IPS DF 6.9 (cell line): ENCODE data around the gene PPP2R1A.

Experiments
- DNase-seq: peaks from one replicate; pipeline ENCODE4 v3.0.0-alpha.2; 2013; ENCODE audit warnings: low read depth, low spot score
- H3K27ac ChIP-seq: one replicate; pipeline ENCODE4 v1.5.1; 2013; ENCODE audit warnings: low read length, control low read depth
- H3K27me3 ChIP-seq: 2 replicates; pipeline ENCODE4 v1.6.1; 2013; ENCODE audit warnings: mild to moderate bottlenecking, low read length; ENCODE audit not compliant: control insufficient read depth, insufficient read depth
- H3K36me3 ChIP-seq: 2 replicates; pipeline ENCODE4 v1.6.1; 2013; ENCODE audit warnings: low read length; ENCODE audit not compliant: control insufficient read depth, insufficient read depth
- H3K4me1 ChIP-seq: 2 replicates; pipeline ENCODE4 v1.6.1; 2013; ENCODE audit warnings: low read length; ENCODE audit not compliant: control insufficient read depth, insufficient read depth
- H3K4me3 ChIP-seq: 2 replicates; pipeline ENCODE4 v1.5.1; 2013; ENCODE audit warnings: mild to moderate bottlenecking, low read length
- H3K9me3 ChIP-seq: 2 replicates; pipeline ENCODE4 v1.6.1; 2013; ENCODE audit warnings: low read length, inconsistent platforms; ENCODE audit not compliant: control insufficient read depth, insufficient read depth
- WGBS: extraction: QIAGEN DNeasy Blood & Tissue Kit; methylation state at CpG from one replicate; pipeline ENCODE4 v1.1.7; 2013; ENCODE audit warnings: mixed read lengths, missing lambda C conversion rate; ENCODE audit not compliant: insufficient read length, insufficient coverage; 5-methylcytosine and 5-hydroxymethylcytosine counted together

The PPP2R1A gene

GRCh38 chr19:52189735-52190486 lies at the start of gene PPP2R1A:
PPP2R1A (plus strand) TSS chr19:52190052; CDS start chr19:52190097, 45 bp downstream.
- Histone ChIP-seq H3K36me3 (no peaks in the 10 kb centered on the region), H3K27me3 (no peaks in the 10 kb centered on the region), H3K27ac (no peak within 1 kb of the TSS), H3K4me3 (peak within 1 kb of the TSS; percentile 94), H3K4me1 (no peaks in the 10 kb centered on the region; the same call in 1 of the 2 replicates), H3K9me3 (no peaks in the 10 kb centered on the region)
- DNase-seq: peak; percentile 100
- WGBS: no CpG with 5 or more reads among the region's 70 CpGs

DNA sequence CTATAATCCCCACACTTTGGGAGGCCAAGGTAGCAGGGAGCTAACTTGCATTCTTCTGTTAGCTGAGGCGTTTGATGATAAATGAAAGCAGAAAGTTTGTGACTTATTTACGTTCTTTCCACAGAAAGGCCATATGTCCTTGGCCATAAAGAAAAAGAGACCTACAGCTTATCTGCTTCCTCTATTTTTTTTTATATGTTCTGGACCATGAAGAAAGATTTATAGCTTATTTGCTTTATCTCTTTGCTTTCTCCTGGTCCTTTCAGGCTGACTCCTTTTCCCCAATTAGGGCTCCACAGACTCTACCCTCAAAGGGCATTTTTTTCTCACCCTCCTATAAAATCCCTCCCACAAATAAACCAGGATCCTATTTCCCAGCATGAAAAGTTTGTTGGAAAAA lies 48.6 kb upstream of the PPP2R1A start:
- peaks cover 1% of the 10 kb centered on the region; the same call in 1 of the 2 replicates for H3K4me1 ChIP-seq
- WGBS: no CpG with 5 or more reads among the region's 2 CpGs
- H3K36me3 ChIP-seq: no peaks in the 10 kb centered on the region
- no peak for DNase-seq
- no peaks in the 10 kb centered on the region for H3K27me3 ChIP-seq
- no peak overlapping the region for H3K4me3 ChIP-seq
- no peaks in the 10 kb centered on the region for H3K9me3 ChIP-seq
- no peak overlapping the region for H3K27ac ChIP-seq

DNA sequence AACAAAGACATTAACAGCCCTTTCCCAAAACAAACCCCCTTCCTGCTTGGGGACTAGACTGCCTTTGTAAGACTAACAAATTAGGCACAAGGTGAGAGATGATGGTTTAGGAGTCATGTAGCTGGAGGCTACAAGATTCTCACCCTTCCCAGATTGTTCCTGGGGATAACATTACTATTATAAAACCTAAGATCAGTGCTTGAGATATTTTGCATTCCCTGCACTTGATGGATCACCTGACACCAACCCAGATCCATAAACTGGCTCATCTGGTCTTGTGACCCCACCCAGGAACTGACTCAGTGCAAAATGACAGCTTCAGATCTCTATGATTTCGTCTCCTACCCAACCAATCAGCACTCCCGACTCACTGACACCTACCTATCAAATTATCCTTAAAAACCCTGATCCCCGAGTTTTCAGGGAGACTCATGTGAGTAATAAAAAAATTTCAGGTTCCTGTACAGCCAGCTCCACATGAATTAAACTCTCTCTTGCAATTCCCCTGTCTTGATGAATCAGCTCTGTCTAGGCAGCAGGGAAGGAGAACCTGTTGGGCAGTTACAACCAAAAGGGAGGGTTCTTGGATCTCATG lies 47.8 kb upstream of the PPP2R1A start:
- no peak for DNase-seq
- Histone ChIP-seq H3K4me1 (peaks cover 1% of the 10 kb centered on the region; the same call in 1 of the 2 replicates), H3K27me3 (no peaks in the 10 kb centered on the region), H3K36me3 (no peaks in the 10 kb centered on the region), H3K4me3 (no peak overlapping the region), H3K27ac (no peak overlapping the region), H3K9me3 (no peaks in the 10 kb centered on the region)
- no CpG with 5 or more reads among the region's 3 CpGs for WGBS

- no peak overlapping the region for H3K4me3 ChIP-seq
- H3K9me3 ChIP-seq: peaks cover 2% of the 10 kb centered on the region; the same call in 1 of the 2 replicates
- DNase-seq: no peak
- no peak overlapping the region for H3K27ac ChIP-seq
- no peaks in the 10 kb centered on the region for H3K36me3 ChIP-seq
- H3K27me3 ChIP-seq: no peaks in the 10 kb centered on the region
- no peaks in the 10 kb centered on the region for H3K4me1 ChIP-seq
Measured at GRCh38 chr19:52148256-52148655, 41.6 kb upstream of the PPP2R1A start.

DNA sequence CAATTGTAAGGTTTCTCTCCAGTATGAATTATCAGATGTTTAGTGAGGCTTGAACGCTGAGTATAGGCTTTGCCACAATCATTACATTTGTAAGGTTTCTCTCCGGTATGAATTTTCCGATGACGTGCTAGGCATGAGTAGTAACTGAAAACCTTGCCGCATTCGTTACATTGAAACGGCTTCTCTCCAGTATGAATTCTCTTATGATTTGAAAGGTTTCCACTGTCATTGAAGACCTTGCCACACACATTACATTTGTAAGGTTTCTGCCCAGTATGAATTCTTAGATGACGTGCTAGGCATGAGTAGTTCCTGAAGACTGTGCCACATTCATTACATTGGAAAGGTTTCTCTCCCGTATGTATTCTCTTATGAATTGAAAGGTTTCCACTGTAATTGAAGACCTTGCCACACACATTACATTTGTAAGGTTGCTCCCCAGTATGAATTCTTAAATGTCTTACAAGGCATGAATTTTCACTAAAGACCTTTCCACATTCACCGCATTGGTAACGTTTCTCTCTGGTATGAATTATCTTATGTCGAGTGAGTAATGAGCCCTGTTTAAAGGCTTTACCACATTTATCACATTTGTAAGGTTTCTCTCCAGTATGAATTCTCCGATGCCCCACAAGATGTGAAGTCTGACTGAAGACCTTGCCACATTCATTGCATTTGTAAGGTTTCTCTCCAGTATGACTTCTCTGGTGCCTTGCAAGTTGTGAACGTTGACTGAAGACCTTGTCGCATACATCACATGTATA lies 34.1 kb upstream of the PPP2R1A start:
- Histone ChIP-seq H3K27ac (no peak overlapping the region), H3K27me3 (no peaks in the 10 kb centered on the region), H3K4me3 (no peak overlapping the region), H3K4me1 (no peaks in the 10 kb centered on the region), H3K9me3 (peaks cover 10% of the 10 kb centered on the region), H3K36me3 (peaks cover 8% of the 10 kb centered on the region; the same call in 1 of the 2 replicates)
- no peak for DNase-seq
- WGBS: no CpG with 5 or more reads among the region's 15 CpGs

- H3K9me3 ChIP-seq: no peaks in the 10 kb centered on the region
- peak overlapping the region; percentile 77; the same call in 1 of the 2 replicates for H3K4me3 ChIP-seq
Measured at GRCh38 chr19:52170304-52170703, 19.5 kb upstream of the PPP2R1A start.

GRCh38 chr19:52170863-52171320 lies 19.0 kb upstream of the PPP2R1A start:
- Histone ChIP-seq H3K27ac (no peak overlapping the region), H3K4me1 (peaks cover 3% of the 10 kb centered on the region; the same call in 1 of the 2 replicates), H3K9me3 (no peaks in the 10 kb centered on the region), H3K36me3 (peaks cover 3% of the 10 kb centered on the region; the same call in 1 of the 2 replicates), H3K27me3 (no peaks in the 10 kb centered on the region), H3K4me3 (peak overlapping the region; percentile 77; the same call in 1 of the 2 replicates)
- DNase-seq: no peak
- no CpG with 5 or more reads among the region's 22 CpGs for WGBS

More at GRCh38 chr19:52170304-52170703, 19.5 kb upstream of the PPP2R1A start:
- DNase-seq: no peak
- no peaks in the 10 kb centered on the region for H3K27me3 ChIP-seq
- no peak overlapping the region for H3K27ac ChIP-seq
- no CpG with 5 or more reads among the region's 5 CpGs for WGBS
- H3K36me3 ChIP-seq: peaks cover 3% of the 10 kb centered on the region; the same call in 1 of the 2 replicates
- peaks cover 3% of the 10 kb centered on the region; the same call in 1 of the 2 replicates for H3K4me1 ChIP-seq

DNA sequence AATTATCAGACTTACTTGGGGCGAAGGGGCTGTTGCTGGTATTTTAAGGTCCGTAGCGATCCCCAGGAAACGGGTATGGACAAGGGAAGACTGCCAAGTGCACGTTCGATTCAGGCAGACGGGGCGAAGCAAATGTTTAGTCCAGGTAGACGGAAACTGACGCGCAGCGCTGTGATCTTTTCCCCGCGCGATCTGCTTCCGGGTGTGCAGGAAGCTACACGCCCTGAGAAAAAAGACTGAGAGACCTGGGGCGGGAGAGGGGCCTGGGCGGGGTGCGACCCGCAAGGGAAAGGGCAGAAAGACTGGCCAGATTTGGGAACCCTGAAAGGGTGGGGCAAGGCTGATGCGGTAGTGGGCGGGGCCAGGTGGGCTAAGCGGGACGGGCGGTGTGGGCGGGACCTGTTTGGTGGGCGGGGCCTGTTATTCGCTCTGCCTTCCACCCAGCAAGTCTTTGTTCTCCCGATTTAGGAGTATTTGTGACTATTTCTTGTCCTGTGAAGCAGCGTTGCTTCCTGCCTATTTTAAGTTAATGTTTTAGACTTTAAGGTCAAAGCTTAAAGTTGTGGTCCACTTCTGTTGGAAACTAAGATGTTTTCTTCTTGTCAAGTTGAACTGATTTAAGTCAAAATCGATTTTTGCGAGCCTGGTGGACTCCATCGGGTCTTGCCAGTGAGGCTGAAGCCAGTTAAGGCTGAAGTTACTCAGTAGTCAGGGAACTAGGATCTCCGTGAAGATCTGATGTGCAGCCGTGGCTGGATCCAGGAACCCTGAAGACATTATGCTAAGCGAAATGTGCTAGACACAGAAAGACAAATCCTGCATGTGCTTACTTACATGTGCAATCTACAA lies 18.3 kb upstream of the PPP2R1A start, which contains the start of gene ZNF836:
TSS of gene ZNF836 (minus strand) at position 301 of the 849 bp plus-strand sequence. CDS start 3,549 bp downstream, outside the sequence.
- H3K4me3 ChIP-seq: peak within 1 kb of the TSS; percentile 77; the same call in 1 of the 2 replicates
- H3K4me1 ChIP-seq: peaks cover 3% of the 10 kb centered on the region; the same call in 1 of the 2 replicates
- no peaks in the 10 kb centered on the region for H3K9me3 ChIP-seq
- DNase-seq: peak; percentile 74
- WGBS: no CpG with 5 or more reads among the region's 37 CpGs
- H3K36me3 ChIP-seq: peaks cover 3% of the 10 kb centered on the region; the same call in 1 of the 2 replicates
- no peak within 1 kb of the TSS for H3K27ac ChIP-seq
- no peaks in the 10 kb centered on the region for H3K27me3 ChIP-seq

GRCh38 chr19:52172347-52172746 lies 17.5 kb upstream of the PPP2R1A start:
- Histone ChIP-seq H3K9me3 (no peaks in the 10 kb centered on the region), H3K4me3 (no peak overlapping the region), H3K27me3 (no peaks in the 10 kb centered on the region), H3K27ac (no peak overlapping the region), H3K4me1 (peaks cover 3% of the 10 kb centered on the region; the same call in 1 of the 2 replicates), H3K36me3 (peaks cover 3% of the 10 kb centered on the region; the same call in 1 of the 2 replicates)
- no peak for DNase-seq
- WGBS: no CpG with 5 or more reads among the region's 1 CpG
